Myometrial cell (primary cell): Measurements from ENCODE around the gene CCNDBP1. TPM values are rescaled to one million over a fixed set of nuclear protein-coding genes. Genes with fewer than 3 reads are reported as not detected.

ENCODE experiments used
- total RNA-seq: library from RNA; depleted of rRNA; stranded (reverse); fragments of >200 nt; gene quantifications from 2 replicates; pipeline ENCODE4 v1.2.3, GENCODE V29; 2015

CCNDBP1 gene, protein sequence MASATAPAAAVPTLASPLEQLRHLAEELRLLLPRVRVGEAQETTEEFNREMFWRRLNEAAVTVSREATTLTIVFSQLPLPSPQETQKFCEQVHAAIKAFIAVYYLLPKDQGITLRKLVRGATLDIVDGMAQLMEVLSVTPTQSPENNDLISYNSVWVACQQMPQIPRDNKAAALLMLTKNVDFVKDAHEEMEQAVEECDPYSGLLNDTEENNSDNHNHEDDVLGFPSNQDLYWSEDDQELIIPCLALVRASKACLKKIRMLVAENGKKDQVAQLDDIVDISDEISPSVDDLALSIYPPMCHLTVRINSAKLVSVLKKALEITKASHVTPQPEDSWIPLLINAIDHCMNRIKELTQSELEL
- 84.0 and 92.3 TPM in 2 replicates for total RNA-seq

DNA sequence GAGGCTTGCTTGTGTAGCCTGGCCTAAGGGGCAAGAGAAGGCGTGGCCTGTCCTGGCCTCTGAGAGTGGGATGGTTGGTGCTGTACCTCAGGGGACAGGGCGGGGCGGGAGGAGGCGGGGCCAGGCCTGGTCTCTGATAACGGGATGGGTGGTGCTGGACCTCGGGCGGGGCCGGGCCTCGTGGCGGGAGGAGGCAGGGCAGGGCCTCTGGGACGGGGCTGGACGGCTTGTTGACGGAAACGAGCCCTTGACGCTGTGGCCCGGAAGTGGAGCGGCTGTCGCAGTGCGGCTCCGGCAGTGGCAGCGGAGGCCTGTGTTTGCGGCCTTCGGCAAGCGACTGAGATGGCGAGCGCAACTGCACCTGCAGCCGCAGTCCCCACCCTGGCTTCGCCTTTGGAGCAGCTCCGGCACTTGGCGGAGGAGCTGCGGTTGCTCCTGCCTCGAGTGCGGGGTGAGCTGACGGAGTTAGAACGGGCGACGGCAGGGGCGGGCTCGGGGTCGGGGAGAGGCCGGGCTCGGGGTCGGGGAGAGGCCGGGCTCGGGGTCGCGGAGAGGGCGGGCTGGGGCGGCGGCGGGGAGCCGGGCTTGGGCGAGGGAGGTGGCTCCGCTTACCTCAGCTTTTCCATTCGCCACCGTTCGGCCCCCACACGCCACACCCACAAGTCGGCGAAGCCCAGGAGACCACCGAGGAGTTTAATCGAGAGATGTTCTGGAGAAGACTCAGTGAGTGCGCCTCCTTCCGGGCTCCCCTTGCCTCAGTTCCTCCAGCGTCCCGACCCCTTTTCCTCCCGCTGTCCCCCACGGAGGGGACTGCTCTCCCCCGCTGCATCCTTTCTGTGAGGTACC lies at the start of gene CCNDBP1:
Gene CCNDBP1 (plus strand): TSS at position 247 of the 846 bp plus-strand sequence. CDS start 96 bp downstream, at position 343.

DNA sequence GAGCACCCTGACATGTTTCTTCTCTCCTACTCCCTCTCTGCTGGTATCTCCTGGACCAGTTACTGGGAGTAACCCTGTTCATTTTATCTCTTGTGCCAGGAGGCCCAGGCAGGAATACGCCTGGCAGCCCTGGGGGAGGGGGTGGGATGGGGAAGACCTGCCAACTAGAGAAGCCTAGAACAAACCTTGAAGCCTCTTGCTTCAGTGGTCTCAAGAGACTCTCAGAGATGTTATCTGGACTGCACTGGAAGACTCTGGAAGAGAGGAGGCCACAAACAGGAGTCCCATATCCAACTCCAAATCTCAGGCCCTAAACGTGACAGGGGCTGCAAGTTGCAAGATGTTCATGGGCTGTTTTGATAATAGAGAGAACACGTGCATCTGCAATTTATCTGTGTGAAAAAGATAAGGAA lies 35.8 kb downstream of the CCNDBP1 start, which contains the start of gene EPB42:
Gene EPB42 (minus strand): TSS at position 28 of the 413 bp plus-strand sequence. CDS start 193 bp downstream, outside the sequence.

Other genes with a start within 250 kb of the CCNDBP1 start
- 21.6 and 22.2 TPM in 2 replicates for gene UBR1, start 79.4 kb upstream of the CCNDBP1 start, total RNA-seq
- gene TMEM62, start 51.8 kb upstream of the CCNDBP1 start, total RNA-seq, result 16.7 and 19.3 TPM in 2 replicates
- not detected in 2 replicates for gene EPB42, start 35.6 kb downstream of the CCNDBP1 start, total RNA-seq
- gene TGM5, start 81.5 kb downstream of the CCNDBP1 start, total RNA-seq, result not detected in 2 replicates
- not detected in 2 replicates for gene TGM7, start 116.9 kb downstream of the CCNDBP1 start, total RNA-seq
- gene LCMT2, start 145.2 kb downstream of the CCNDBP1 start, total RNA-seq, result 4.6 and 8.0 TPM in 2 replicates
- 5.7 and 14.4 TPM in 2 replicates for gene ZSCAN29, start 185.6 kb downstream of the CCNDBP1 start, total RNA-seq
- gene TUBGCP4, start 185.7 kb downstream of the CCNDBP1 start, total RNA-seq, result 6.1 and 10.3 TPM in 2 replicates